Activated naive CD8-positive, alpha-beta T cell (primary cell): ENCODE measurements around the gene NOTUM.
A peak's percentile ranks its signal among the peaks of the same experiment; 100 is the strongest.
"Not testable (repeated sequence)": the region's sequence is repeated elsewhere in the genome, so short reads cannot be mapped to it uniquely, and the experiment has no call there.

ENCODE experiments used
- H3K27ac Mint-ChIP-seq: one replicate; pipeline ENCODE4 v1.8.0; 2021; ENCODE audit warnings: mixed read lengths
- H3K27me3 Mint-ChIP-seq: one replicate; pipeline ENCODE4 v1.8.0; 2021; ENCODE audit warnings: mixed read lengths
- H3K36me3 Mint-ChIP-seq: one replicate; pipeline ENCODE4 v1.8.0; 2021; ENCODE audit warnings: mixed read lengths
- H3K4me1 Mint-ChIP-seq: one replicate; pipeline ENCODE4 v1.8.0; 2021; ENCODE audit warnings: low read depth, mixed read lengths
- H3K4me3 Mint-ChIP-seq: one replicate; pipeline ENCODE4 v1.8.0; 2021; ENCODE audit warnings: mild to moderate bottlenecking, mixed read lengths
- H3K9me3 Mint-ChIP-seq: one replicate; pipeline ENCODE4 v1.8.0; 2021; ENCODE audit warnings: low read depth, mixed read lengths

The NOTUM gene

GRCh38 chr17:81921996-81922565 is 38.9 kb downstream of the NOTUM start:
- H3K4me3 Mint-ChIP-seq: no peak overlapping the region
- H3K9me3 Mint-ChIP-seq: no peaks in the 10 kb centered on the region
- no peaks in the 10 kb centered on the region for H3K36me3 Mint-ChIP-seq
- peaks cover 33% of the 10 kb centered on the region for H3K4me1 Mint-ChIP-seq
- H3K27ac Mint-ChIP-seq: no peak overlapping the region
- H3K27me3 Mint-ChIP-seq: no peaks in the 10 kb centered on the region

DNA sequence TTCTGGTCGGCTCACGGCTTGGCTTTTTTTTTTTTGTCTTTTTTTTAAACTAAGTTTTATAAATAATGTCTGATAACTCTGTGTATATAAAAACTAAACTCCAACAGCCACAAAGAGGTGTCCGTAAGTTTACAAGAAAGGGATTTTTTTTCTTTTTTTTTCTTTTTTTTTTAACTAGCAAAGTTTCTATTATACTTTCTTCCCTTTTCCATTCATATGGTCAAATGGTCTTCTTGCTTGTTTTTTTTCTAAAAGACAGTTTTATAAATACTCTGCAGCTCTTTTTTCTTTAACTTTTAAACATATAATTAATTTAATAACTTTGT is 39.5 kb downstream of the NOTUM start:
- H3K27me3 Mint-ChIP-seq: no peaks in the 10 kb centered on the region
- H3K4me1 Mint-ChIP-seq: peaks cover 38% of the 10 kb centered on the region
- no peaks in the 10 kb centered on the region for H3K9me3 Mint-ChIP-seq
- no peak overlapping the region for H3K27ac Mint-ChIP-seq
- H3K36me3 Mint-ChIP-seq: peaks cover 2% of the 10 kb centered on the region
- H3K4me3 Mint-ChIP-seq: no peak overlapping the region

GRCh38 chr17:81920612-81921536 is 40.1 kb downstream of the NOTUM start:
- Mint-ChIP-seq H3K4me1 (peaks cover 36% of the 10 kb centered on the region), H3K27me3 (no peaks in the 10 kb centered on the region), H3K36me3 (peaks cover 2% of the 10 kb centered on the region), H3K4me3 (no peak overlapping the region), H3K27ac (no peak overlapping the region), H3K9me3 (no peaks in the 10 kb centered on the region)

GRCh38 chr17:81918832-81919545 is 42.0 kb downstream of the NOTUM start:
- H3K4me3 Mint-ChIP-seq: peak overlapping the region; percentile 87
- no peaks in the 10 kb centered on the region for H3K27me3 Mint-ChIP-seq
- H3K9me3 Mint-ChIP-seq: no peaks in the 10 kb centered on the region
- H3K27ac Mint-ChIP-seq: no peak overlapping the region
- peaks cover 2% of the 10 kb centered on the region for H3K36me3 Mint-ChIP-seq
- peaks cover 27% of the 10 kb centered on the region for H3K4me1 Mint-ChIP-seq

DNA sequence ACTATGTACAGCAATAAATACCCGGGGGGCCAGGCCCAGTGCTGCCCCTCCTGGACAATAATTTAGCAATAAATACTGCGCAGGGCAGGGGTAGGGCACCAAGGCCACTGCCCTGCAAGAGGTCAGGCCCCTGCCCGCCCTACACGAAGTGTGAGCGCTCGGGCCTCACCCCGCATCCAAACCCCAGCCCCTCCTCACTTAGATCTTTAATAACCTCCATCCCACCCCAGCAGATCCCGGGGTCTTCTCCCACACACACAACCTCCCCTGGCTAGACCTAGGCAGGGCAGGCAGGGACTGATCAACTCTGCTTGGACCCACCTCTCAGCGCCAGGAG is 42.7 kb downstream of the NOTUM start:
- H3K27me3 Mint-ChIP-seq, H3K9me3 Mint-ChIP-seq, H3K36me3 Mint-ChIP-seq, H3K27ac Mint-ChIP-seq: not testable (repeated sequence)
- peak overlapping the region; percentile 87 for H3K4me3 Mint-ChIP-seq
- peaks cover 27% of the 10 kb centered on the region for H3K4me1 Mint-ChIP-seq

GRCh38 chr17:81917565-81918332 is 43.2 kb downstream of the NOTUM start, which contains the start of gene SIRT7:
Gene SIRT7 (minus strand): TSS chr17:81918176. CDS start chr17:81918131, 45 bp downstream.
- Mint-ChIP-seq H3K9me3 (no peaks in the 10 kb centered on the region), H3K4me1 (peaks cover 27% of the 10 kb centered on the region), H3K4me3 (peak within 1 kb of the TSS; percentile 89), H3K27ac (no peak within 1 kb of the TSS), H3K27me3 (no peaks in the 10 kb centered on the region), H3K36me3 (peaks cover 6% of the 10 kb centered on the region)

GRCh38 chr17:81916234-81917001 is 44.6 kb downstream of the NOTUM start:
- Mint-ChIP-seq H3K36me3 (peaks cover 6% of the 10 kb centered on the region), H3K4me1 (peaks cover 27% of the 10 kb centered on the region), H3K9me3 (no peaks in the 10 kb centered on the region), H3K27me3 (no peaks in the 10 kb centered on the region), H3K27ac (no peak overlapping the region), H3K4me3 (peak overlapping the region; percentile 89)

DNA sequence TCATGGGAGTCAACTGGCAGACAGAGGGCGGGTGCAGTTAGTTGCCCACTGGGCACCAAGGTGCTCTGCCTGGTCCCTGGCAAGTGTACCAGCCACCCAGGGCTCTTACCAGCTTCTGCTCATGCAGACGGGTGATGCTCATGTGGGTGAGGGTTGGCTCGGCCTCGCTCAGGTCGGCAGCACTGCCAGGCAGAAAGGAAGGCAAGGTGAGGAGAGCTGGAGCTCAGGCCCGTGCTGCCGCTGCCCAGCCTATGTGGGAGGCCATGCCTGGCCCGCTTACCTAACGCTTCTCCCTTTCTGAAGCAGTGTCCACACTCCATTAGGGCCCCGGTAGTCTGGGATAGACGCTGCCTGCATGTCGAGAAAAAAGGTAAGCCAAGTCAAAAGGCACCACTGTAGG is 45.7 kb downstream of the NOTUM start:
- Mint-ChIP-seq H3K4me3 (no peak overlapping the region), H3K27ac (no peak overlapping the region), H3K9me3 (no peaks in the 10 kb centered on the region), H3K27me3 (no peaks in the 10 kb centered on the region), H3K4me1 (peaks cover 29% of the 10 kb centered on the region), H3K36me3 (peaks cover 6% of the 10 kb centered on the region)

DNA sequence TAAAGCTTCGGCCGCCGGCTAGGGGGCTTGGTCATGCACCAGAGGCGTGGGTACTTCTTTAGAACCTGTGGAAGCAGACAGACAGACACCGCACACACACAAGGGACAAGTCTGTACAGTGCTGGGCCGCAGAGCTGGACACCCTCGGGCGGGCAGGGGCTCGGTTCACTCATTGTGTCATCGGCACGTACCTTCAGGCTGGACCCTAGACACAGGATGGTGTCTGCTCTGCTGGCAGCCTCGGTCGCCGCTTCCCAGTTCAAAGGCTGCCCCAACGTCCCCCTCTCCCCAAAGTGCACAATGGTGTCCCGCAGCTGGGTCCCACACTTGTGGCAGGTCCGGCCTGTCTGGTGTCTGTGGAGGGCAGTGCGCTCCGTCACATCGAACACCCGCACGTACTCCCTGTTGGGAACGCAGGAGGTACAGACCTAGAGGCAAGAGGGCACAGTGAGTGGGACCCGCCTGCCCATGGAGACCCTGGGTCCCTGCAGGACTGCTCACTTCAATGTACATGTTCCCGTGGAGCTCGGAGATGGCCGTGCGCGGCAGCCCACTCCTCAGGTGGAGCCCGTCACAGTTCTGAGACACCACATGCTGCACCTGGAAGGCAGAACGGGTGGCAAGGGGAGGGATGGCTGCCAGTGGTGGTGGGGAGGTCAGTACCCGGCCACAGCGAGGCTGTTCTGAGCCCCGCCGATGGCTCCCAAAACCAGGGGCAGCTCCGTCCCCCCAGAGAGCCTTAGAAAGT is 46.7 kb downstream of the NOTUM start:
- no peaks in the 10 kb centered on the region for H3K9me3 Mint-ChIP-seq
- peaks cover 6% of the 10 kb centered on the region for H3K36me3 Mint-ChIP-seq
- no peak overlapping the region for H3K4me3 Mint-ChIP-seq
- no peak overlapping the region for H3K27ac Mint-ChIP-seq
- H3K27me3 Mint-ChIP-seq: no peaks in the 10 kb centered on the region
- H3K4me1 Mint-ChIP-seq: peaks cover 33% of the 10 kb centered on the region

GRCh38 chr17:81913394-81914102 is 47.4 kb downstream of the NOTUM start:
- Mint-ChIP-seq H3K27ac (no peak overlapping the region), H3K4me3 (peak overlapping the region; percentile 17), H3K9me3 (no peaks in the 10 kb centered on the region), H3K36me3 (peaks cover 6% of the 10 kb centered on the region), H3K4me1 (peaks cover 28% of the 10 kb centered on the region), H3K27me3 (no peaks in the 10 kb centered on the region)

DNA sequence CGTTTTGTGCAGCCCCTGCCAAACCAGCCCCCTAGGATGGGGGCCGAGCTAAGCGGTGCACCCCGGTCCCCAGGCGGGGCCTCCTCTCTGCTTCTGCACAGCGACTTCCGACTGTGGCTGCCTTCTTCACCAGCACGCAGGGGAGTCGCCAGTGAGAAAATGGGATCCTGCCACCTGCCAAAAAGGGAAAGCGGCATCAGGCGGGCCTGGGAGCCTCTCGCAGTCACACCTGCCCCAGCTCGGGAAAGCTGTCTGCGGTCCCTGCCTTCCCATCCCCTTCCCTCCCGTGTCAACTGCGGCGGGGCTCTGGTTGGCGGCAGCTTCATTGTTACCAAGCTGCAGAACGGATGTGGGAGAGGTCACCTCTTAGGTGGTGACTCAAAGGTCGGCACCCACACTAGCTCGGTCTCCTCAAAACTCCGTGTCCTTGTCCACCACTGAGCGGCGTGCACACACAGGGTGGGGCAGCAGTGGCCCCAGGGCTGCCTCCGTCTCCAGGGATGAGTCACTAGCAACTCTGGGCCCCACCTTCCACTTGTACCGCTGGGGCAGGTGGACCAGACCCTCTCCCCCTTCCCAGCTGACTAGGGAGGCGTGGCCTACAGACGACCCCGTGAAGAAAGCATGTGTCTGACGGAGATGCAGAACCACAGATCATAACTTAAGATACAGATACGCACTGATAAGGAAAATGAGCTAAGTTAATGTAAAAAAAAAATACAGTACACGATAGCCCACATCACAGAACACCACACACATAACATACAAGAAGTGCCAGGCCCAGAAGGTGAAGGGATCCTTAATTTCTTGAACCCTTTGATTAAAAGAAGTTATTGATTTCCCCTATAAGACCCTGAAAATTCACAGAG is 48.3 kb downstream of the NOTUM start:
- no peaks in the 10 kb centered on the region for H3K9me3 Mint-ChIP-seq
- no peak overlapping the region for H3K27ac Mint-ChIP-seq
- H3K4me3 Mint-ChIP-seq: no peak overlapping the region
- H3K4me1 Mint-ChIP-seq: peaks cover 23% of the 10 kb centered on the region
- peaks cover 6% of the 10 kb centered on the region for H3K36me3 Mint-ChIP-seq
- no peaks in the 10 kb centered on the region for H3K27me3 Mint-ChIP-seq

- H3K27me3 Mint-ChIP-seq: no peaks in the 10 kb centered on the region
- H3K27ac Mint-ChIP-seq: no peak overlapping the region
- H3K9me3 Mint-ChIP-seq: no peaks in the 10 kb centered on the region
- H3K4me3 Mint-ChIP-seq: peak overlapping the region; percentile 42
- H3K4me1 Mint-ChIP-seq: peaks cover 18% of the 10 kb centered on the region
- peaks cover 6% of the 10 kb centered on the region for H3K36me3 Mint-ChIP-seq
Observed at GRCh38 chr17:81911969-81912368, 49.0 kb downstream of the NOTUM start.
